Measurements from ENCODE around the gene EMILIN2.

Gene EMILIN2

DNA sequence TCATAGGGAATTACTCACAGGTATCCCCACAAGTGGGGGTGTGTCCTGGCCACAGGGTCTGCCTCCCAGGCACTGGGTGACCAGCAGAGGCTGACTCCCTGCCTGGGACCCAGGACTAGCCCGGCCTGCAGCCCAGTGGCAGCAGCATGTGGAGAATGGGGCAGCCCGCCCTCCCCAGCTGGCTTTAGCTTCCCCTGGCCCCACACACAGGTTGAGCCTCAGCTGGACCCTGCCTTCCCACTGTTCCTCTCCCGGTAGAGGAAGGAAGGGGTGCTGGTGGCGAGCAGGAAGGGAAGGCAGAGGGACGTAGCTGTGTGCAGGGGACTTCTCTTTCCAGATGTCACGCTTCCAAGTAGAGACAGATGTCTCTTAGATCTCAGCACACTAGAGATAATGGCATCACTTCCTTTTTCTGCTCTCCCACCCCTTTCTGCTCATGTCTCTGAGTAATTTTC lies 51.4 kb downstream of the EMILIN2 start:
- DNase-seq (ENCODE audit: low read depth, low spot score), result no peak

DNA sequence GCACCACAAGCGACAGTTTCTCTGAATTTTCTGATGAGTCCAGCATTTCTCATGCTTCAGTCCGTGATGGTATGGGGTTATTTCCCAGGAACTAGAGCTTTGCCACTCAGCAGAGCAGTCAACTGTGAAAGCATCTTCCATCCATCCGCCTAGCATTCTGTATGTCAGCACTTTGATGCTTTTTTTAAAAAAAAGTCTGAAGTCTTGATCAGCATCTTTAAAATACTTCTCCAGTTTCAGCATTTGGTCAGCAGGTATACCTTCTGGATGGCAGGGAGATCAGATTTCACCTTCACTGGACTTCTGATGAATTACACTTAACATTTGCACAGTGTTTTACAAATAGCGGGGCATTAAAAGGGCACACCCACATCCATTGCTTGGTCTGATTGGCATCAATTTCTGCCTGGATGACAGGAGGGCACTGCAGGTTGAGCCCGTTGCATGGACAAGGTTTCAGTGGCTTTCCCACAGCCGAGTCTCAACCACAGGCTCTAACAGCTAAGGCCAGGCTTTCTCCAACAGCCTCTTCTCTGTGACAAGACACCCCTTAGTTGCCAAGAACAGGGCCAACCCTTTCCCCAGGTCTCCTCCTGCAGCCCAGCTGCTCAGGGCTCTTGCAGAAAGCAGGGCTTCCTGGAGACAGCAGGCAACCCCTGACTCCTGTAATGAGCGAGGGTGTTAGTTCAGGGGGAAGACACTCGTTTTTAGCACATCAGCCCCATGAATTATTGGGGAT lies 54.0 kb downstream of the EMILIN2 start:
- DNase-seq (ENCODE audit: low read depth, low spot score), result no peak

- no peak for DNase-seq (ENCODE audit: low read depth, low spot score)
Observed at GRCh38 chr18:2901423-2901985, 54.7 kb downstream of the EMILIN2 start.

DNA sequence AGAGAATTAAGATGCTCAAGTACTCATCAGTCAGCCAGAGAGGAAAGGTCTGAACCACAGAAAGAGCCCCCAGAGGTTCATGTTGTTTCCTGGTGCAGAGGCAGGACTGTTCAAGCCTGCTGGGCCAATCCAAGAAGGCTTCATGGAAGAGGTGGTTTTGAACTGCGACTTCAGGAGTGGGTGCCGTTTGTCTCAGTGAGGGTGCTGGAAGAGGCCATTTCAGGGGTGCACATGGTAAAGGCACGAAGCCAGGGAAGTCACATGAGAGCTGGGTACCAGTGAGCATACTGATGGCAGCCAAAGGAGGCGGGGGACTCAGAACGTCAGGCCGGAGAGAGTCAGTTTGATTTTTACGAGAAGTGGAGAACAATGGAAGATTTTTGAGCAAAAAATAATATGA lies 55.5 kb downstream of the EMILIN2 start:
- no peak for DNase-seq (ENCODE audit: low read depth, low spot score)

DNA sequence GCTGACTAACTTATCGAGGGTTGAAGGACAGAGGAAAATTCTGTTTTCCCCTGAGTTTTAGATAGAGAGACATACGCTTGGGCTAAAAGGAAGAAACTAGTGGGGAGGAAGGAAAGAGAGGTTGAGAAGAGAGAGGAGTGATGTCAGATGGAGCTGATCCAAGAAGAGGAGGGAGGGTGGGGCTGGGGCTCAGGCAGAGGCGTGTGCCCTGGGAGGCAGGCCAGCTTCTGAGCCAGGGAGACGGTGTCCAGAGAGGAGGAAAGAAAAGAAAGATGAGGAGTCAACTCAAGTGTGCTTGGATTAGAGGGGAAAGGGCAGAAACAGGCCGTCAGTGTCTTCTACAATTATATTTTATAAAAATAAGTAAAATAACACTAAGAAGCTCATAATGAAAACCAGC lies 56.2 kb downstream of the EMILIN2 start:
- no peak for DNase-seq (ENCODE audit: low read depth, low spot score)

GRCh38 chr18:2905854-2906703 lies 59.3 kb downstream of the EMILIN2 start:
- no peak for DNase-seq (ENCODE audit: low read depth, low spot score)

DNA sequence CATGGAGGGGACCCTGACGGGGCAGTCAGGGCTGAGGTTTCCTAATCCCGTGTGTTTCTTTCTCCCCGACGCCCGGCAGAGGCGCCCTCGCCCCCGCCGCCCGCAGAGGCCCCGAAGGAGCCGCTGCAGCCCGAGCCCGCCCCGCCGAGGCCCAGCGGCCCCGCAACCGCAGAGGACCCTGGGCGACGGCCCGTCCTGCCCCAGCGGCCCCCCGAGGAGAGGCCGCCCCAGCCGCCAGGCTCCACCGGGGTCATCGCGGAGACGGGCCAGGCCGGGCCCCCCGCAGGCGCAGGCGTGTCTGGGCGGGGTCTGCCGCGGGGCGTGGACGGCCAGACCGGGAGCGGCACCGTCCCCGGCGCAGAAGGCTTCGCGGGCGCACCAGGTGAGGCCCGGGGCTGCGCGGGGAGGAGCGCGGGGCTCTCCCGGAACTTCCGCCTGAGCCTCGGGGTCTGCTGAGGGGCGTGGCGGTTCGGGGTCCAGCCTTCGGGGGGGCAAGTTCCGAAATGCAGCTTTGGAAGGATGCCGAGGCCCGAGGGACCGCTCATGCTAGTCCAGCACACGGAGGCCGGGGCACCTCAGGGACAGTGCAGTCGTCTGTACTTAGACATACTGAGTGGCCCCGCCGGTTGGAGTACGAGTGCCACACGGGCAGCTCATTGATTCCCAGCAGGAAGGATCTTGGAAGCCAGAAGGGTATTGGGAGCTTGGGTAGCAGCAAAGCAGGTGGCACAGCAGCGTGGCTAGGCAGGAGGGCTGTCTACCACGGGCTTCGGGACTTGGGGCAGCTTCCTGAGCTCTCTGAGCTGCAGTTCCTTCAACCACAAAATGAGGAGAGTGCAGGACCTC lies 60.1 kb downstream of the EMILIN2 start:
- DNase-seq (ENCODE audit: low read depth, low spot score), result no peak

DNA sequence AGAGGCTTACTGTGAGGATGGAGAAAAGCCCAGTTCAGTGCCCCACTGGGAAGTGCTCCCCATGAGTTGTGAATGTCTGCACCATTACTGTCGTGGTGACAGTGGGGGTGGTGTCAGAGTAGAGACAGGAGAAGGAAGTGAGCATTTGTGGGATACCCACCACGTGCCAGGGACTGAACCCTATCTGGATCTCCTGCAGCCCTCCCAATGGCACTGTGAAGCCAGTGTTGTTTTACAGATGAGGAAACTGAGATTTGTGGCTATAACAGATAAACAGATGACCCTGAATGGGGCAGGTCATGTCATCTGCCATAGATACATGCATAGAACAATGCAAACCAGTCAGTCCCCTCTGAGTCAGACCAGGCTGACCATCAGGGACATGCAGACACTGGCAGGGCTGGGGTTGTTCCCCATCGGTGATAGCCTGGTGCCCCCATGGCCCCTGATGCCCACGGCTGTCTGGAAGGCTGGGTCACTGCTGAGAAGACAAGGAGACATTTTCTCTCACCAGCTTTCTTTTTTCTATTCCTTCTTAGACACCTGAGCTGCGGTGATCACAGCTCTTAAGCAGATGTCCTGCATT lies 60.8 kb downstream of the EMILIN2 start:
- DNase-seq (ENCODE audit: low read depth, low spot score), result no peak

- no peak for DNase-seq (ENCODE audit: low read depth, low spot score)
Observed at GRCh38 chr18:2908166-2908945, 61.5 kb downstream of the EMILIN2 start.

DNA sequence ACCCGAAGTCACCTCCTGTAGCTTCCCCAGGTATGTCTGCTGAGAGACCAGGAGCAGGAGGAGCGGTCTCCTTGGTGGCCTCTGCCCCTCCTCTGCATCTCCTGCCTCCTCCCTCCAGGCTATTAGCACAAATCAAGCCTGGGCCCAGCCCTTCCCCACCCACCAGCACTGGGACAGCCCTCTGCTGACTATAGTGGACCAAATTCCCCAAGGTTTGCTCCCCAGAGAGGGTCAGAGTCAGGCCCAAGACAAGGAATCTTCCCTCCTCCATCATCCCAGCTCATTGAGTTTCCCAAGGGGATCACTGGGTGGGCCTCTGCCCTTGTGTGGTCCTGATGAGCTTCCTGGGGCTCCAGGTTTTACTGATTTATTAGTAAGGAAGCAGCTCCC lies 62.1 kb downstream of the EMILIN2 start:
- DNase-seq (ENCODE audit: low read depth, low spot score), result no peak

DNA sequence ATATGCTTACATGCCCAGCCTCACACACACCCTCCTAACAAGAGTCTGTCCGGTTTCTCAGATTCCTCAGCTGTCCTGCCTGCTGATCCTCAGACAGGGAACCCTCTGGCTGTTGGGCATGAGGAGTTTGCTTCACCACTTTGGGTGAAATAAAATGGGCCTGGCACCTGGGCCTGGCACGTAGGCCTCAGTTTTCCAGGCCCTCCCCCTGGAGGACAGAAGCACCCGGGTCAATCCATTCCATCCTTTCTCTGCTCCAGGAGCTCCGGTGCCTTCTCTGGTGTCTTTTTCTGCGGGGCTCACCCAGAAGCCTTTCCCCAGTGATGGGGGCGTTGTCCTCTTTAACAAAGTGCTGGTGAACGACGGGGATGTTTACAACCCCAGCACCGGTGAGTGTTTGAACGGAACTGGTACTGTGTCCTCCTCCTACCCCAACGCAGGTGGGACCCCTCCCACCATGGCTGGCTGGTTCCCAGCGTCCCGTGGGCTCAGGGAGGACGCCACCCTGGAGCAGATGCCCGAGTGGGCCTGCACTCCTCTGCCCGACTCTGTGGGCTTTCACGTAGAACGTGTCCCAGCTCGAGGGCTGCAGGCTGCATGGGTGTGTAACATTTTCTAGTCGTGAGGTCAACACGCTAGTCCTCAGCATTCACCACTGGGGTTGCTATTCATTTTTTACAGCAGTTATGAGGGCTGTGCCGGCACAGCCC lies 62.8 kb downstream of the EMILIN2 start:
- no peak for DNase-seq (ENCODE audit: low read depth, low spot score)

DNA sequence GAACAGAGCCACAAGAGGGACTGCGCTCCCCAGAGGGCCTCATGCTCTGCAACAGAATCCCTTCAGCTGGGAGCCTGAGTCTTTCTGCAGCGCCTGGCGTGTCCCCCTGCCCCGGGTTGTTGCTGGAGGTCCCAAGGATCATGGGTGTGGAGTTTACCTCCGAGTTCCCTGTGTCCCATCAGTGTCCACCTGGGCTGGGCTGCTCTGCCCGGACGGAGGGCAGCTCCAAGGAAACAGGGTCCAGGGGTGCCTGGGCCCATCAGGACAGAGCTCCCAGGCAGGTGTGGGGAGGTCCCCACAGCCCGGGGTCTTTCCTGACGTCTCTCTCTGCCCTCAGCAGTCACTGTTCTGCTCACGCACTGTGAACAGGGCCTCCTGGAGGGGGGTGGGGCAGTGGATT lies 63.5 kb downstream of the EMILIN2 start:
- DNase-seq (ENCODE audit: low read depth, low spot score), result no peak

DNA sequence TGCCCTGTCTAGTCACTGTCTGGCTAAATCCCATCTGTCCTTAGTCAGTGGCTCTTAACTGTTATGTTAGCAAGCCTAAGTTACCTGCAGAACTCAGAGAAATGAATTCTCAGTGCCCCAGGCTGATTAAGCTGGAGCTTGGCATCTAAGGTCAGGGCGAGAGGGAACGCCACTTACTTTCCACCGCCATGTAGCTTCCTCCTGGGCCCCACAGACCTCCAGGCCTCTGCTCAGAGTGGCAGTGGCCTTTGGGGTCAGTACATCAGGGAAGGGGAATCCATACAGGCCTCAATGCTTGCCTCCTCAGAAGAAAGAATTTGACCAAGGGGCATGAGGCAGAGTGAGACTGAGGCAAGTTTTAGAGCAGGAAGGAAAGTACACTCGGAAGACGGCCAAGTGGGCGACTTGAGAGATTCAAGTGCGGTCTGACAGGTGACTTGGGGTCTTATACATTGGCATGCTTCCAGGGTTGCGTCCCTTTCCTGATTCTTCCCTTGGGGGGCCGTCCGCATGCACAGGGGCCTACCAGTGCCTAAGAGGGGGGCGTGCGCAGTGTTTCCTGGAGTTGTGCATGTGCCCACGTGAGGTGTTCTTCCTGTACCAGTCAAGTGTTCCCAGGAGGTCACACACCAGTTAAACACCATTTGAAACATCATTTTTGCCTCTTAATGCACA lies 64.1 kb downstream of the EMILIN2 start:
- DNase-seq (ENCODE audit: low read depth, low spot score), result no peak

DNA sequence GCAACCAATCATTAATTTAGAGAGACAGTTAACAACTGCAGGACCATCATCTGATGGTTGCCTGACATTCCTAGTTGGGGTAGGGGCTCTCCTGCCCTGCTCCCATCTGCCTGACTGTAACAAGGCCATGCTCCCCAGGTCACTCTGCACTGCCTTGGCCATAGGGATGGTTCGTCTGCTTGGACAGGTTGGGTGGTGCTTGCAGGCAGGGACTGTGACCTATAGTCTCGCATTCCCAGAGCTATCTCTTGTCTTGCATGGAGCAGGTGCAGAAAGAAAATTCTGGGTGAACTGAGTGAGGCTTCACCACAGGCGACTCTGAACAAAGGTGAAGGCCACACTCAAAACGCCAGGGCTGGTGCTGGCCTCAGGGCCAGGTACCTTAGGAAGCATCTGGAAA lies 64.7 kb downstream of the EMILIN2 start:
- DNase-seq (ENCODE audit: low read depth, low spot score), result no peak

DNA sequence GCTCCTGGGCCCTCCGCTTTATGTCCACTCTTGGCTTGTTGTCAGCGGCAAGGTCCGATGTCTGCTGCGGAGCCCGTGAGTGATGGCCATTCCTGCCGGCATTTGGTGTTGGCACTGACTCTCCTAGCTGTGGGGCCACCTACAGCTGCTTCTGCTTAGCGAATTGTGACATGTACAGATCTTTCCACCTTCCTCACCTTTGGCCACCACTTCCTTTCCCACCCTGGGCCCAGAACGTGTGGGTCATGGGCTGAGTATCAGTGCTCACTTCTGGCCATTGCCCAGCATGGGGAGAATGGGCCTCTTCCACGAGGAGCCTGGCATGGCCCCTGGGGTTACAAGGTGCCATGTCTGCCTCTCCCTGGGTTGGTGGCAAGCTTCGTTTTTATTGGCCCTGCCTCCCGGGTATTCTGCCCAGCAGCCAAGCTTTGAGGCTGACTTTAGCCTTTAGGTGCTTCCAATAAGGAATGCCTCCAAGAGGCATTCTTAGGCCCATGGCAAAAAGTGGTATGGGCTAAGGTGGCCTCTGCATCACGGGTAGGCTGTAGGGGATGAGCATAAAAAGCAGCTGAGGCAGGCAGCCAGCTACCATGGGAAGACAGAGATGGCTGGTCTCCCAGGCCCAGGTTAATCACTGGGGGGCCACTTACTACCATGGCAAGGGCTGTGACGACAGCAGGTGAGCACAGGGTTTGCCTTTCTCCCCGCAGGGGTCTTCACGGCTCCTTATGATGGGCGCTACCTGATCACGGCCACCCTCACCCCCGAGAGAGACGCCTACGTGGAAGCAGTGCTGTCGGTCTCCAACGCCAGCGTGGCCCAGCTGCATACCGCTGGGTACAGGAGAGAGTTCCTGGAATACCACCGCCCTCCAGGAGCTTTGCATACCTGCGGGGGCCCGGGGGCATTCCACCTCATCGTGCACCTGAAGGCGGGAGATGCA lies 65.8 kb downstream of the EMILIN2 start:
- no peak for DNase-seq (ENCODE audit: low read depth, low spot score)

GRCh38 chr18:2913398-2914005 lies 66.7 kb downstream of the EMILIN2 start:
- DNase-seq (ENCODE audit: low read depth, low spot score), result no peak

- DNase-seq (ENCODE audit: low read depth, low spot score), result no peak
Observed at GRCh38 chr18:2914185-2914880, 67.5 kb downstream of the EMILIN2 start.
